ENCODE measurements around the gene AGPAT2.

Gene AGPAT2

GRCh38 chr9:136671646-136672430 lies 15.4 kb downstream of the AGPAT2 start:
- DNase-seq = peak in 1 of 4 experiments; percentile 35

- no peak for DNase-seq
These were observed 16.0 kb downstream of the AGPAT2 start for GRCh38 chr9:136671254-136671614.

- no peak for DNase-seq
These were observed 16.5 kb downstream of the AGPAT2 start for GRCh38 chr9:136670576-136671253.

- no peak for DNase-seq
These were observed 17.3 kb downstream of the AGPAT2 start for GRCh38 chr9:136669791-136670464.

- no peak for DNase-seq
These were observed 18.1 kb downstream of the AGPAT2 start for GRCh38 chr9:136668983-136669790.

- no peak for DNase-seq
These were observed 19.1 kb downstream of the AGPAT2 start for GRCh38 chr9:136667940-136668760.

- DNase-seq = no peak
These were observed 19.9 kb downstream of the AGPAT2 start for GRCh38 chr9:136667214-136667939.

- no peak for DNase-seq
These were observed 20.7 kb downstream of the AGPAT2 start for GRCh38 chr9:136666372-136667213.

- no peak for DNase-seq
These were observed 21.4 kb downstream of the AGPAT2 start for GRCh38 chr9:136665704-136666371.

- DNase-seq = no peak
These were observed 22.1 kb downstream of the AGPAT2 start for GRCh38 chr9:136665111-136665703.

GRCh38 chr9:136664000-136664915 lies 23.0 kb downstream of the AGPAT2 start:
- no peak for DNase-seq

- DNase-seq = no peak
These were observed 24.3 kb downstream of the AGPAT2 start, which contains the start of gene EGFL7 for GRCh38 chr9:136662656-136663581. TSS of gene EGFL7 (plus strand) at chr9:136662916. CDS start at chr9:136668283, 5,367 bp downstream.

- no peak for DNase-seq
These were observed 25.0 kb downstream of the AGPAT2 start for GRCh38 chr9:136662326-136662655.

GRCh38 chr9:136661641-136662325 lies 25.5 kb downstream of the AGPAT2 start:
- no peak for DNase-seq

GRCh38 chr9:136660971-136661550 lies 26.2 kb downstream of the AGPAT2 start:
- DNase-seq = no peak

All from activated naive CD4-positive, alpha-beta T cell (primary cell).